H54 (cell line): Measurements from ENCODE around the gene PCSK6.
"Not testable (repeated sequence)": the region's sequence is repeated elsewhere in the genome, so short reads cannot be mapped to it uniquely, and the experiment has no call there.

ENCODE experiments used
- DNase-seq: peaks from one replicate; pipeline ENCODE4 v3.0.0; 2011; ENCODE audit warnings: low spot score, mixed read lengths; ENCODE audit not compliant: insufficient read length
- FAIRE-seq: peaks from 3 replicates; lab custom pipeline; 2011; peaks lifted over from hg19 to GRCh38; lab: Jason Lieb, UNC
- POLR2A ChIP-seq: IDR thresholded peaks from 2 replicates; pipeline ENCODE4 v1.6.1; 2011; ENCODE audit warnings: low read depth, mild to moderate bottlenecking, low read length

The PCSK6 gene

DNA sequence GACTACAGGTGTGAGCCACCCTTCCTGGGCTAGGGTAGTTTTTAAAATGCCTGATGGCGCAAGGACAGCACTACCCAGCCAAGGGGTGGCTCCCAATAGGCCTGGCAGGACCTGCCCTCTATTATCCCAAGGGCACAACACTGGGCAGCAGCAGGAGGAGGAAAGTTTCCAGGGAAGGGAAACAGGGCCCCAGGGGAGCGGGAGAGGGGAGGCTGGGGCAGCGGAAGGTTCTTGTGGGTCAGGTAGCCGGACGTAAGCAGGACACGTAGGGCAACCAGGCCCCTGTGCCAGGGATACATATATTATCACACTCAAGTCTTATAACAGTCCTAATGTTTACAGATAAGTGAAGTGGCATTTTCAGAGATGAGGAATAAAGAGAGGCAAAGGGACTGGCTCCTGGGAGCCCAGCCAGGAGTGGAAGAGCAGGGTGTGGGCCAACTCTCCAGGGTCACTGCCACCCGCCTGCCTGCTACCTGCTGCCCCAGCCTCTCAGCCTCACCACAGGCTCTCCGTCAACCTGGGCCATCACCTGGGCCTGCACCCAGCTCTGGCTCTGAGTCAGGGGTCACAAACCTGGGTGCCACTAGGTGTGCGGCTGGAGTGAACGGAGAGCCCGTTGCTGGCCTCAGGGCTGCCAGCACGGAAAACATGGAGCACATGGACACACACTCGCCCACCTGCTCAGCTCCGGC lies 121.3 kb downstream of the PCSK6 start:
- FAIRE-seq = no peak
- no peak for TF ChIP-seq POLR2A
- DNase-seq = no peak

DNA sequence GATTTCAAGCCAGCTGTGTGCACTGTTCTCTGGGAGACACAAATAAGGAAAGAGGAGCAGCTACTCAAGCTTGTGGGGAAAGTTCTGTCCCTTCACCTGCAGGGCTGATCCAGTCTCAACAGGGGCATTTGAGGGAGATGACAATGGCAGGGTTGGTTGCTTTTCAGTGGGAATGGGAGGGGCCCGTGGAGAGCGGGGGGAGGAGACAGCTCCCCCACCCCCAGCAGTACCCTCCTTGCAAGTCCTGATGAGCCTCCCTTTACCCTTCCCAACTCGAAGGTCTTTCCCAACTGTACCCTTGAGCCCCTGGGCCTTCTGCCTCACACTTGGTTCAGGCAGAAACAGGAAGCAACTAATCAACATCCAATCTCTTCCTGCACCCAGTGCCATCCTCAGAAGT lies 122.7 kb downstream of the PCSK6 start:
- no peak for FAIRE-seq
- TF ChIP-seq POLR2A = no peak
- no peak for DNase-seq

DNA sequence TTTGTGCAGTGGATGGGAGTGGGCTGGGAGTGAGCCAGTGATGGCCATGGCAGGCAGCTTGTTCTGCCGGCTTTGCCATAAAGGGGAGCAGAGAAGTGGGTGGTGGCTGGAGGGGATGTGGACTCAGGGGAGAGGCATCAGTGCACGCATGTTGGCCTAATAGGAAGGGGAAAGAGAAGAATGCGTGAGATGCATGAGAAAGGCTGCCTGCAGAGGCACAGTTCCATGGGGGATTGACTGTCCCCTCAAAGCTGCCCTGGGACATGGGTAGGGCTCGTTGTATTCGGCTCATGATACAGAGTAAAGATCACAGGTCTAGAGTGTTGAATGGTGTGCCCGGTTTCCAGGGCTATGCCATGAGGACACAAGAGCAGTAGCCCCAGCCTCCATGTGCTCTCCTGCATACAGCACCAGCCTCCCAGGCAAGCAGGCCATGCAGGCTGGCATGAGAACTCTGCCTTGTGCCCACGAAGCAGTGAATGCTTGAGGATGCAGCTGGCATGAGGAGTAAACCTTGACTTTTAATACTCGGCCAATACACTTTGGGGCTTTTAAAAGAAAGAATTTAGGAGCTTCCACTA lies 126.4 kb downstream of the PCSK6 start:
- FAIRE-seq (no peak), DNase-seq (no peak)
- TF ChIP-seq POLR2A = no peak

- FAIRE-seq (no peak), DNase-seq (no peak)
- no peak for TF ChIP-seq POLR2A
Measured at GRCh38 chr15:101362359-101362758, 127.1 kb downstream of the PCSK6 start.

DNA sequence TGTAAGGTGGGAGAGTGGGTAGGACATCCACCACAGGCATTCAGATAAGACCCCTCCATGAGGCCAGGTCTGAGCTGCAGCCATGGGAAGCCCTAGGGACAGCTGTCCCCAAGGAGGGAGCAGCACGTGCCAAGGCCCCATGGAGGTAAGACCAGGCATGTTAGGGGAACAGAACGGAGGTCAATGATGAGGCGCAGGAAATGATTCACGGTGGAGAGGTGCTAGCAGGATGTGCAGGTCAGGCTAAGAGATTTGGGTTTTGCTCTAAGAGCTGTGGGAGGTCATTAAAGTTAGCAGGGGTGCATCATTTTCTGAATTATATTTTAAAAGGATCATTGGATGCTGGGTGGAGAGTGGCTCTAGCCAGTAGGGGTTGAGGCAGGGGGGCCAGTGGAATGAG lies 128.1 kb downstream of the PCSK6 start:
- DNase-seq = no peak
- FAIRE-seq = no peak
- no peak for TF ChIP-seq POLR2A

- DNase-seq (no peak), FAIRE-seq (no peak)
- TF ChIP-seq POLR2A = no peak
Measured at GRCh38 chr15:101359365-101359947, 130.1 kb downstream of the PCSK6 start.

DNA sequence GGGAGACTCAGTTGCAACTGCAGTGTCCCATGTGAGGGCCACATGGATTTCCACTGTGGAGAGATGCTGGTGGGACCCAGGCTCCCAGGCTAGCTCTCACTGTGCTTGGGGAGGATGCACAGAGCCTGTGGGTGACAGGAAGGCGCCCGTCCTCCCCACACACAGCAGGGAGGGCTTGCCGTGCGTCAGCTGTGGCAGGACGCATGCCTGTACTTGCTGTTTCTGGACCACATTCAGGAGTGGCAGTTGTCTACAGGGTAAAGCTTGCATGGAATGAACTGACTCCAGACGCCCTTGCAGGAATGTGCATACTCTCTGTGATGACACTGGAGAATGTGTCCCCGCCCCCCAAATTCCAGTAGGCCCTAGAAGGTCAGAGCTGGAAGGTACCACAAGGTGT lies 130.6 kb downstream of the PCSK6 start:
- FAIRE-seq (no peak), DNase-seq (no peak)
- no peak for TF ChIP-seq POLR2A

- DNase-seq = no peak
- no peak for FAIRE-seq
- no peak for TF ChIP-seq POLR2A
Measured at GRCh38 chr15:101357885-101358284, 131.6 kb downstream of the PCSK6 start.

GRCh38 chr15:101357333-101357732 lies 132.2 kb downstream of the PCSK6 start:
- no peak for TF ChIP-seq POLR2A
- DNase-seq (no peak), FAIRE-seq (no peak)

DNA sequence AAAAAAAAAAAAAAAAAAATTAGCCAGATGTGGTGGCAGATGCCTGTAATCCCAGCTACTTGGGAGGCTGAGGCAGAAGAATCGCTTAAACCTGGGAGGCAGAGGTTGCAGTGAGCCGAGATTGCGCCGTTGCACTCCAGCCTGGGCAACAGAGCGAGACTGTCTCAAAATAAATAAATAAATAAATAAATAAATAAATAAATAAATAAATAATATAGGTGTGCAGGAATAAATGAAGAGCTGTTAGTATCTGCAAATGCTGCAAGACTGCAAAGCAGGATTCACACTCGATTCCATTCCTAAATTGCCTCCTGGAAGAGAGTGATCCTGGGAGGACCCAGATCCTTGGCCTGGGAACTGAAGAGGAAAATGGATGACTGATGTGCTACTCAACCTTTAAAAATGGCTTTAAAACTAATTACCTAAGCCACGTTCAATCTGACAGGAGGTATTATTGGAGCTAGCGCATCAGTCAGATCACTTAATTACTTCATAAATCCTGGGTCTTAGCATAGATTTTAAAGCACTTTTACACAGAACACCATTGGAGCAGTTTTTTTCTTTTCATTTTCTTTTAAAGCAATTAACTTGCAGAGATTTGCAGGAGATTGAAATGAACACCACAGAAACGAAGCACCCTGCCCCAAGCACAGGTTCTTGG lies 132.9 kb downstream of the PCSK6 start:
- DNase-seq, FAIRE-seq: not testable (repeated sequence)

DNA sequence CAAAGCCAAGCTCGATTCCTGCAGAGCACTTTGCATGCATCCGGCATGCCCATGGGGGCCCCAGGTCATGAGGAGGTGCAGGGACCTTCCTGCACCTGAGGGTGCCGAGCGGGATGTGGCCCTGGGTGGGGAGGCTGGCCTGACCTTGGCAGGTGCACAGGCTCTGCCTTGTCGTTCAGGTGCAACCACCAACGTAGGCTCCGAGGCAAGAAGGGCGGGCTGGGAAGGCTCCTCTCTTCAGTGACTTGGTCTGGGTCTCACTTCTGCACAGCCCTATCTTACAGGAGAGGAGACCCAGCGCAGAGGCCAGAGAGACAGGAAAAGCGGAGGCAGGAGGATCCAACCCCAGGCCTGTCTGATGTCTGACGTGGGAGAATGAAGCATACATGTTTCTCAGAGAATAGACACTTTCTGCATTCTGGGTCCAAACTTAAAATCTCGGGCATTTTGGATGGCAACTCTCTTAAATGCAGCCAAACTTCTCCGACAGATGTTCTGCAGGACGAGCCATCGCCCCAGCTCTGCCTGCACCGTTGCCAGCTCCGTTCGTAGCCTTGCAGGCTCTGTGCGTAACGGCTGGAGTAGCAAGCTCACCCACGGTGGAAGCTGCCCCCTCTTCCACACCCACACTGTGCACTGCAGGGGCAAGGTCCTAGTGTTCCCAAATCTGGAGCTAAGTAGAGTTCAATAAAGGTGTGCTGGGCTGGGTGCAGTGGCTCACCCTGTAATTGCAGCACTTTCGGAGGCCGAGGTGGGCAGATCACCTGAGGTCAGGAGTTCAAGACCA lies 133.6 kb downstream of the PCSK6 start:
- DNase-seq (no peak), FAIRE-seq (no peak)
- TF ChIP-seq POLR2A = no peak

DNA sequence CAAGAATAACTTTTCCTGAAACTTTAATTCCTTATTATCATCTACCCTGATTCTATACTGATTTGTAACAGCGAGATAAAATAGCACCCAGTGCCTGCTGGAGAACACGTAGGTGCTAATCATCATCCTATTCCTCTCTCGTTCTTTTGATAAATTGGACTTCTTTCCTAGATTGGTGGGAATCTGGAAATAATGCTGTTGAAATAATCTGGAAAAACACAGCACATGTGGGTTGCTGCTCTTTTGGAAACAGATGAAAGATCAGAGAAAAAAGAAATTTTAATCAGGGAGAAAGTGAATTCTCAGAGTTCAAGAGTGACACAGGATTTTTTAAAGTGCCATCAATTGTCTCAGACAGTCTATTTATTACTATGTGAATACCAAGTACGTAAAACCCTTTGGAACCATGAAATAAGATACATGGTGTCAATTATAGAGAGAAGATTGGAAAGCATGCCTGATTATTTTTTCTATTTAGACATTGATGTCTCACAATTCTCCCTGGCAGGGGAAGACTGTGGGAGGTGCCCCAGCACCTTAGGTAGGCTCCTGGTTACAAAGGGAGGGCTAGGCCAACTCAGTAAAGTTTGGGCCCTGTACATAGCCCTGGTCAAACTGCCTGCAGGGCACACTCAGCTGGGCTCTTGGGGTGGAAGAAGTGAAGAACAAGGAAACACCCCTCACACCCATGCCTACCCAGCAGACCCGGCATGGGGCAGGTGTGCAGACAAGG lies 134.4 kb downstream of the PCSK6 start:
- TF ChIP-seq POLR2A = no peak
- FAIRE-seq (no peak), DNase-seq (no peak)

DNA sequence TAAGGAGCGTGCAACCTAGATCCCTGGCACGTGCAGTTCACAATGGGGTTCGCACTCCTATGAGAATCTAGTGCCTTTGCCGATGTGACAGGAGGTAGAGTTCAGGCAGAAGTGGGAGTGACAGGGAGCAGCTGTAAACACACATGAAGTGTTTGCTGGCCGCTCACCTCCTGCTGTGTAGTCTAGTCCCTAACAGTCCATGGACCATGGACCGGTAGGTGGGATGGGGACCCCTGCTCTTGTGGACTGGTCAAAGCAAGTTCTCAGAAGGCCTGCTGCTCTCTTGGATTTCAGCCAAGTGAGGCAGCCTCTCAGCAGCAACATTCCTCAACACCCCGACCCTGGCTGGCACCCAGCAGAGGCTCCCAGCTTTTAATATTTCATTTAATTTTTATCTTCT lies 136.3 kb downstream of the PCSK6 start:
- DNase-seq = no peak
- FAIRE-seq = no peak

GRCh38 chr15:101351736-101352135 lies 137.8 kb downstream of the PCSK6 start:
- no peak for DNase-seq
- FAIRE-seq = no peak
- no peak for TF ChIP-seq POLR2A

More for the DNA sequence above, 136.3 kb downstream of the PCSK6 start:
- TF ChIP-seq POLR2A = no peak
